ENCODE measurements around the gene ATP5PO. TPM values are rescaled to one million over a fixed set of nuclear protein-coding genes. Genes with fewer than 3 reads are reported as not detected.

Gene ATP5PO
- total and polyA plus RNA-seq, 3 donors from 2014 or later = 127 to 279 (median 136) TPM

DNA sequence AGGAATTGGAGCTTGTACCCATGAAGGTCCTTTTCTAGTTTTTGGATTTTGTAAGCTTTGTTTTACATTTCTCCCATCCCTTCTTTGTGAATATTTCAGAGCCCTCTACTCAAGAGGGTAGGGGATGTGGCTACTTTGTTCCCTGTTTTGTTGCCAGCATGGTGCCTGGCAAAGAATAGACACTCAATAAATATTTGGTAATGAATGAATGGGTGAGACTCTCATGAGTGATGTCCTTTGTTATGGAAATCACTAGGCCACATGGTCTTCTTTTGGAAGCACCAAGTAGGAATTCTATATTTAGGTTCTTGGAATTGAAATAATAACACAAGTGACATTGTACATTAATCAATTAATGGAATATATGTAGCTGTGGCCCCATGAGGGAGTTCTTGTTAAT, 26.8 kb upstream of the ATP5PO start:
- TF ChIP-seq POLR2A (IDR thresholded peaks at IDR 0.05) = no peak
- TF ChIP-seq, protein P1, sequence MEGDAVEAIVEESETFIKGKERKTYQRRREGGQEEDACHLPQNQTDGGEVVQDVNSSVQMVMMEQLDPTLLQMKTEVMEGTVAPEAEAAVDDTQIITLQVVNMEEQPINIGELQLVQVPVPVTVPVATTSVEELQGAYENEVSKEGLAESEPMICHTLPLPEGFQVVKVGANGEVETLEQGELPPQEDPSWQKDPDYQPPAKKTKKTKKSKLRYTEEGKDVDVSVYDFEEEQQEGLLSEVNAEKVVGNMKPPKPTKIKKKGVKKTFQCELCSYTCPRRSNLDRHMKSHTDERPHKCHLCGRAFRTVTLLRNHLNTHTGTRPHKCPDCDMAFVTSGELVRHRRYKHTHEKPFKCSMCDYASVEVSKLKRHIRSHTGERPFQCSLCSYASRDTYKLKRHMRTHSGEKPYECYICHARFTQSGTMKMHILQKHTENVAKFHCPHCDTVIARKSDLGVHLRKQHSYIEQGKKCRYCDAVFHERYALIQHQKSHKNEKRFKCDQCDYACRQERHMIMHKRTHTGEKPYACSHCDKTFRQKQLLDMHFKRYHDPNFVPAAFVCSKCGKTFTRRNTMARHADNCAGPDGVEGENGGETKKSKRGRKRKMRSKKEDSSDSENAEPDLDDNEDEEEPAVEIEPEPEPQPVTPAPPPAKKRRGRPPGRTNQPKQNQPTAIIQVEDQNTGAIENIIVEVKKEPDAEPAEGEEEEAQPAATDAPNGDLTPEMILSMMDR (IDR thresholded peaks at IDR 0.05) = no peak

DNA sequence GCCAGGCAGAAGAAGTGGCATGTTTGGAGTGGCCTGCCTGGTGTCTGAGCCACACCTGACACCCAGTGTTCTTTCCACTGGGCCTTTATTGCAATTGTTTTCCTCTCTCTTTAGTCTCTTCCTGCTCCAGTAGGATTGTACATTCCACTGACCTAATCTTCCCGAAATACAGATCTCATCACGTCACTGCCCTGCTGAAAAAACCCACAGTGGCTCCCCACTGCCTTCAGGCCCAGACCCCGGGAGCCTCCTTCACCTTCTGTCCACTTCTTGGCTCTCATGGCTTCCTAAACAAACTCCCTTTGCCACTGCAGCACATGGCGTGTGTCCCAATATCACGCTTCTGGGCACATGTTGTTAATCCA, 25.3 kb upstream of the ATP5PO start:
- Histone ChIP-seq H3K4me1 (no peaks in the 10 kb centered on the region), H3K27me3 (no peaks in the 10 kb centered on the region), H3K4me3 (no peak overlapping the region), H3K27ac (no peak overlapping the region), H3K9me3 (no peaks in the 10 kb centered on the region), H3K36me3 (ENCODE audit: low read depth, missing control alignments) (no peaks in the 10 kb centered on the region)
- 89 to 90% methylated on average over 5 of the region's 5 CpGs for WGBS, 2 donors
- intact Hi-C loops (cut with DNase I; ENCODE audit: low total_unique reads) = no loop called here
- TF ChIP-seq, protein P1 (IDR thresholded peaks at IDR 0.05) = no peak
- no peak for TF ChIP-seq POLR2A (IDR thresholded peaks at IDR 0.05)
- DNase-seq = no peak

More for the DNA sequence above, 26.8 kb upstream of the ATP5PO start:
- Histone ChIP-seq H3K27ac (no peak overlapping the region), H3K27me3 (no peaks in the 10 kb centered on the region), H3K36me3 (ENCODE audit: low read depth, missing control alignments) (no peaks in the 10 kb centered on the region), H3K9me3 (no peaks in the 10 kb centered on the region), H3K4me1 (no peaks in the 10 kb centered on the region), H3K4me3 (no peak overlapping the region)
- intact Hi-C loops (cut with DNase I; ENCODE audit: low total_unique reads) = no loop called here
- no peak for DNase-seq

DNA sequence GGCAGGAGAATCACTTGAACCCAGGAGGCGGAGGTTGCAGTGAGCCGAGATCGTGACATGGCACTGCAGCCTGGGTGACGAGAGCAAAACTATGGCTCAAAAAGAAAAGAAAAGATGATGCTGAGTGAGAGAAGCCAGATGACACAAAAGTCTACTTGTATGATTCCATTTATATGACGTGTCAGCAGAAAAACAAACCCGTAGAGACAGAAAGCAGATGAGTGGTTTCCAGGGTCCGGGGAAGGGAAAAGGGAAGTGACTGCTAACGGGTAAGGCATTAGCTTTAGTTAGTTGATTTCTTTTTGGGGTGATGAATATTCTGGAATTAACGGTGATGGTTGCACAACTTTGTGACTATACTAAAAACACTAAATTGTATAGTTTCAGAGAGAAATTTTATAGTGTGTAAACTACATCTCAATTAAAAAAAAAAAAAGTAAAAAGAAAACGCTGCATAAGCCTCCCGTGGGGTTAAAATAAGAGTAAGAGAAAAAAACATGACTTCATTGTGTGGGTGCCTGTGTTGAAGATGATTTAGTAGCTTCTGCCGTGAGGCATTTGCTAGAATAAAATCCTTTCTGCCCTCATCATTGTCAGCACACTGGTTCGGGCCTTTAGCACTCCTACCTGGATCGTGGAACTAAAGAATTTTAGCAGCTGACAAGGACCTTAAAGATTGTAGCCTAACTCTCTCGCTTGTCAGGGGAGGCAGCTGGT, 24.7 kb upstream of the ATP5PO start:
- Histone ChIP-seq H3K4me3 (no peak overlapping the region), H3K27me3 (no peaks in the 10 kb centered on the region), H3K36me3 (ENCODE audit: low read depth, missing control alignments) (no peaks in the 10 kb centered on the region), H3K9me3 (no peaks in the 10 kb centered on the region), H3K4me1 (no peaks in the 10 kb centered on the region), H3K27ac (no peak overlapping the region)
- 83 to 89% methylated on average over 15 of the region's 15 CpGs for WGBS, 2 donors
- intact Hi-C loops (cut with DNase I; ENCODE audit: low total_unique reads) = no loop called here
- TF ChIP-seq, protein P1 (IDR thresholded peaks at IDR 0.05) = no peak
- TF ChIP-seq POLR2A (IDR thresholded peaks at IDR 0.05) = no peak
- DNase-seq = no peak

DNA sequence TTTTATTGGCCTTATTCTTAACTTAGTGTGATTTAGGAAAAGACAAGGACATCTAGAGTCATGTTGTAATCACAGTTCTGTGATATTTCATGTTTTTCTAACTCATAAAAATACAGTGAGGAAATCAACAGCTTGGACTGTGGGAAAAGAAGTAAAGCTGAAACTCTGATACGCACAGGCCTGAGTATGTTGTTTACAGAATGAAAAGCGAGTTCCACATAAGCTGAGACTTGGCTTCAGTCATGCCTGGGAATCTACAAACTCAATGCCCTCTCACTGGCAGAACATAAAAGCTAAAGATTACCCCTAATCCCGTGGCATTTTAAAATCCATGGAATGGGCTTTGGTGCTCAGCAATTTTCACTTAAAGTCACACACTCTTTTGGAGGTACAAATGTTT, 23.6 kb upstream of the ATP5PO start:
- Histone ChIP-seq H3K27me3 (no peaks in the 10 kb centered on the region), H3K36me3 (ENCODE audit: low read depth, missing control alignments) (no peaks in the 10 kb centered on the region), H3K27ac (no peak overlapping the region), H3K4me1 (no peaks in the 10 kb centered on the region), H3K9me3 (no peaks in the 10 kb centered on the region), H3K4me3 (no peak overlapping the region)
- intact Hi-C loops (cut with DNase I; ENCODE audit: low total_unique reads) = loop anchor here (10.0 kb wide), 1 partner anchor 406 kb away; no protein-coding TSS in a partner anchor
- DNase-seq = no peak
- TF ChIP-seq POLR2A (IDR thresholded peaks at IDR 0.05) = no peak
- TF ChIP-seq, protein P1 (IDR thresholded peaks at IDR 0.05) = no peak
- 81 to 87% methylated on average over 3 of the region's 3 CpGs for WGBS, 2 donors

DNA sequence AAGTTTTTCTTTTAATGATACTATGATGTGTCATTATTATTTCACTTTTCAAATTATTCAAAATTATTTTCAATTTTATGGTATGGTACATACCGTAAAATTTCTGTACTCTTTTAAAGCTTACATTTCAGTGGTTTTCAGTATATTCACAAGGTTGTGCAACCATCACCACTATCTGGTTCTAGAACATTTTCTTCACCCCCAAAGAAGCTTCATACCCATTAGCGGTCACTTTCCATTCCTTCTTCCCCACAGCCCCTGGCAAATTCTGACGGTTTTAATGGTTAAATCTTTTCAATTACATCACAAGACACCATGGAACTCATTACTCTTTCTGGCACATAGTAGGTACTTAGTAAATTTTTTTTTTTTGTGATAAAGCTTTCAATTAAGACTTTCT, 22.8 kb upstream of the ATP5PO start:
- H3K4me3 ChIP-seq = no peak overlapping the region
- H3K27ac ChIP-seq = no peak overlapping the region
- TF ChIP-seq, protein P1 (IDR thresholded peaks at IDR 0.05) = no peak
- TF ChIP-seq POLR2A (IDR thresholded peaks at IDR 0.05) = no peak
- H3K9me3 ChIP-seq = no peaks in the 10 kb centered on the region
- no peaks in the 10 kb centered on the region for H3K36me3 ChIP-seq (ENCODE audit: low read depth, missing control alignments)
- H3K27me3 ChIP-seq = no peaks in the 10 kb centered on the region
- no peak for DNase-seq
- intact Hi-C loops (cut with DNase I; ENCODE audit: low total_unique reads) = loop anchor here (10.0 kb wide), 1 partner anchor 406 kb away; no protein-coding TSS in a partner anchor
- no peaks in the 10 kb centered on the region for H3K4me1 ChIP-seq
- 85 to 89% methylated on average over 3 of the region's 3 CpGs for WGBS, 2 donors
